ENCODE results near the gene RFFL.

DNA sequence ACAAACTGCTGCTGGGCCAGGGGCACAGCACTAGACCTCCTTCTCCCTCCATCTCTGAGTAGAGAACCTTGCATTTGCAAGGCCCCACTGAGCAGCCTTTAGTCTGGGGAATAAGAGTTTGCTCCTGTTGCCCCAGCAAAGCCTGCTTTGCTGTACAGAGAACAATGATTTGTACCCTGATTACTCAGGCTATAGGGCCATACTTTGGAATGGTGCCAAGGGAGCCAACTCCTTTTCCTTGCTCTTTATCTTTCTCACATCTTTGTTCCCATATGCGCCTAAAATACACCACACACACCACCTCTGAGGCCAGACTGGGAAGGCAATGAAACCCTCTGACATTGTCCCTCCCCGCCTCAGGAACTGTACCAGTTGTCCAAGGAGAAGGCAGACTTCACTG lies 62.0 kb downstream of the RFFL start:
- TF ChIP-seq, protein P1, sequence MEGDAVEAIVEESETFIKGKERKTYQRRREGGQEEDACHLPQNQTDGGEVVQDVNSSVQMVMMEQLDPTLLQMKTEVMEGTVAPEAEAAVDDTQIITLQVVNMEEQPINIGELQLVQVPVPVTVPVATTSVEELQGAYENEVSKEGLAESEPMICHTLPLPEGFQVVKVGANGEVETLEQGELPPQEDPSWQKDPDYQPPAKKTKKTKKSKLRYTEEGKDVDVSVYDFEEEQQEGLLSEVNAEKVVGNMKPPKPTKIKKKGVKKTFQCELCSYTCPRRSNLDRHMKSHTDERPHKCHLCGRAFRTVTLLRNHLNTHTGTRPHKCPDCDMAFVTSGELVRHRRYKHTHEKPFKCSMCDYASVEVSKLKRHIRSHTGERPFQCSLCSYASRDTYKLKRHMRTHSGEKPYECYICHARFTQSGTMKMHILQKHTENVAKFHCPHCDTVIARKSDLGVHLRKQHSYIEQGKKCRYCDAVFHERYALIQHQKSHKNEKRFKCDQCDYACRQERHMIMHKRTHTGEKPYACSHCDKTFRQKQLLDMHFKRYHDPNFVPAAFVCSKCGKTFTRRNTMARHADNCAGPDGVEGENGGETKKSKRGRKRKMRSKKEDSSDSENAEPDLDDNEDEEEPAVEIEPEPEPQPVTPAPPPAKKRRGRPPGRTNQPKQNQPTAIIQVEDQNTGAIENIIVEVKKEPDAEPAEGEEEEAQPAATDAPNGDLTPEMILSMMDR (IDR thresholded peaks at IDR 0.05): no peak
- TF ChIP-seq POLR2A (IDR thresholded peaks at IDR 0.05): no peak
